Heart left ventricle (tissue), 16 donors: ENCODE results near the gene RSU1. TPM values are rescaled to one million over a fixed set of nuclear protein-coding genes. Genes with fewer than 3 reads are reported as not detected.

ENCODE experiments used
- ATAC-seq, 4 donors: fragments of 200-7000 bp; cut with Tn5 transposase; one replicate each; pipeline ENCODE4 v1.9.1; 2020 to 2022; ENCODE audit warnings: moderate library complexity in 4 of 4, mild to moderate bottlenecking in 3 of 4, moderate number of reproducible peaks in 1 of 4
- DNase-seq, 5 donors: peaks; one replicate each; pipeline ENCODE4 v3.0.0-alpha.2; 2020
- H3K27ac ChIP-seq, 12 donors: fragments of 200-600 bp; sonication (generic) in 4 of 12; one replicate each; pipeline versions ENCODE4 v1.5.0 to v1.8.0; 2016 to 2022; ENCODE audit warnings: mild to moderate bottlenecking in 2 of 12
- H3K27me3 ChIP-seq, 9 donors: fragments of 200-600 bp; sonication (generic) in 2 of 9; one replicate each; pipeline versions ENCODE4 v1.5.1 to v1.8.0; 2016 to 2022; ENCODE audit warnings: mild to moderate bottlenecking in 3 of 9
- H3K36me3 ChIP-seq, 9 donors: fragments of 200-600 bp; sonication (generic) in 2 of 9; one replicate each; pipeline versions ENCODE4 v1.5.0 to v1.8.0; 2018 to 2022; ENCODE audit warnings: mild to moderate bottlenecking in 2 of 9
- H3K4me1 ChIP-seq, 12 donors: fragments of 200-600 bp; sonication (generic) in 4 of 12; one replicate each; pipeline versions ENCODE4 v1.5.0 to v1.8.0; 2016 to 2022; ENCODE audit warnings: mild to moderate bottlenecking in 3 of 12
- H3K4me3 ChIP-seq, 12 donors: fragments of 200-600 bp; sonication (generic) in 4 of 12; one replicate each; pipeline versions ENCODE4 v1.5.0 to v1.8.0; 2017 to 2022; ENCODE audit warnings: mild to moderate bottlenecking in 9 of 12, moderate library complexity in 4 of 12
- H3K9me3 ChIP-seq, 12 donors: fragments of 200-600 bp; sonication (generic) in 4 of 12; one replicate each; pipeline versions ENCODE4 v1.5.0 to v1.8.0; 2016 to 2022; ENCODE audit warnings: mild to moderate bottlenecking in 1 of 12
- CTCF ChIP-seq, 12 donors: fragments of 200-600 bp; sonication (generic) in 4 of 12; IDR thresholded peaks; one replicate each; pipeline versions ENCODE4 v1.5.0 to v1.8.0; 2018 to 2022; ENCODE audit warnings: antibody characterized with exemption in 12 of 12, mild to moderate bottlenecking in 5 of 12
- POLR2A ChIP-seq, 2 donors: fragments of 450-650 bp; IDR thresholded peaks; one replicate each; pipeline ENCODE4 v1.6.1; 2017; ENCODE audit warnings: antibody characterized with exemption in 2 of 2, mild to moderate bottlenecking in 2 of 2, moderate library complexity in 2 of 2
- WGBS, 4 donors: extraction: QIAGEN DNeasy Blood & Tissue Kit in 2 of 4; methylation state at CpG; one replicate each; pipeline versions ENCODE4 v1.1.5 to v1.1.7; 2013 to 2018; 5-methylcytosine and 5-hydroxymethylcytosine counted together
- intact Hi-C, 10 donors: fragments of 100-400 bp; cut with DNase I; formaldehyde crosslinking; loops; one replicate each; pipeline versions ENCODE4 v1.11.1 to v1.14.2; 2022
- polyA plus RNA-seq, 2 donors: library from polyadenylated mRNA; stranded (reverse); fragments of 200-250 nt; gene quantifications; one replicate each; pipeline ENCODE4 v1.2.3, GENCODE V29; 2013
- total RNA-seq, 9 donors: library from RNA; depleted of rRNA in 2 of 9; stranded (reverse); fragments of >200 nt in 2 of 9; fragmentation: NEBNext Ultra II Directional in 3 of 9; extraction: Animal tissue kit (Norgen Biotek cat#: 25700) in 3 of 9; gene quantifications; one replicate each; pipeline versions ENCODE4 v1.1.0 to v1.2.4, GENCODE V29; 2016 to 2023
- donor health status: ischemic (EF 13 %, LVEDD 7.1; RV severe dilation, severe dysfunction).
- donor health status: healthy with polysubstance abuse.
- donor health status: DM: no; HTN: yes; CAD: no.
- donor health status: DM: no; HTN: no; CAD: no.
- donor health status: ischemic (EF 25% LVEDD 6.9; RV normal size, moderate dysfunction).
- donor health status: ischemic (EF 25% LVEDD 5.7; RV mildly dilated, moderate dysfunction).
- donor health status: healthy.
- donor health status: DM: yes; HTN: yes; CAD: no.
- donor health status: ischemic (EF 35%, LVEDD 5.7; RV mildly dilated, moderate dysfunction).
- donor health status: nonischemic (EF 11% LVEDD 7.7; RV severe dilation, severe dysfunction).
- donor health status: DM: yes; HTN: yes; CAD: no.
- donor health status: PGD.
- donor health status: ischemic (EF 29% LVEDD 5.4; RV normal size, mild dysfunction).
- donor health status: nonischemic (EF 23%, LVEDD 6.1; RV moderate dilation, normal function).

RSU1 gene
- total and polyA plus RNA-seq, 11 donors, result 29.6 to 84.1 (median 53.0) TPM

- ATAC-seq (peak in 3 of 4 donors; percentile 45 to 72 (median 72)), DNase-seq (peak in 1 of 5 donors; percentile 34)
- Histone ChIP-seq H3K4me1 (no peaks in the 10 kb centered on the region), H3K27me3 (no peaks in the 10 kb centered on the region), H3K27ac (no peak overlapping the region), H3K9me3 (peaks cover 0 to 6% (median 0%) of the 10 kb centered on the region in 12 donors), H3K36me3 (peaks cover 0 to 15% (median 4%) of the 10 kb centered on the region in 9 donors), H3K4me3 (no peak overlapping the region)
- TF ChIP-seq CTCF (IDR thresholded peaks at IDR 0.05) (no peak), POLR2A (IDR thresholded peaks at IDR 0.05) (no peak)
- intact Hi-C loops, result no loop called here
- 54 to 64% (median 56%) methylated on average over 6 of the region's 6 CpGs for WGBS, 4 donors
Measured at GRCh38 chr10:16724509-16724908, 92.7 kb downstream of the RSU1 start.

- no peaks in the 10 kb centered on the region for H3K9me3 ChIP-seq
- ATAC-seq (no peak), DNase-seq (no peak)
- 94 to 100% (median 99%) methylated on average over 2 of the region's 2 CpGs for WGBS, 4 donors
- intact Hi-C loops, result no loop called here
- H3K4me3 ChIP-seq, result no peak overlapping the region
- no peak overlapping the region for H3K27ac ChIP-seq
- no peaks in the 10 kb centered on the region for H3K27me3 ChIP-seq
- TF ChIP-seq CTCF (IDR thresholded peaks at IDR 0.05), result no peak
- no peak for TF ChIP-seq POLR2A (IDR thresholded peaks at IDR 0.05)
- peaks cover 0 to 5% (median 0%) of the 10 kb centered on the region in 9 donors for H3K36me3 ChIP-seq
- peaks cover 0 to 14% (median 0%) of the 10 kb centered on the region in 12 donors for H3K4me1 ChIP-seq
Measured at GRCh38 chr10:16720812-16721211, 96.4 kb downstream of the RSU1 start.

GRCh38 chr10:16717622-16718395 is 99.4 kb downstream of the RSU1 start:
- H3K27me3 ChIP-seq, result no peaks in the 10 kb centered on the region
- H3K27ac ChIP-seq, result no peak overlapping the region
- H3K36me3 ChIP-seq, result peaks cover 0 to 5% (median 0%) of the 10 kb centered on the region in 9 donors
- no peak overlapping the region for H3K4me3 ChIP-seq
- peaks cover 0 to 17% (median 6%) of the 10 kb centered on the region in 12 donors for H3K9me3 ChIP-seq
- ATAC-seq, result peak in 1 of 4 donors; percentile 34
- intact Hi-C loops, result no loop called here
- DNase-seq, result no peak
- WGBS, 4 donors, result 45 to 64% (median 55%) methylated on average over 4 of the region's 4 CpGs
- TF ChIP-seq CTCF (IDR thresholded peaks at IDR 0.05) (no peak), POLR2A (IDR thresholded peaks at IDR 0.05) (no peak)
- H3K4me1 ChIP-seq, result peaks cover 0 to 14% (median 0%) of the 10 kb centered on the region in 12 donors

- Histone ChIP-seq H3K9me3 (peaks cover 0 to 26% (median 12%) of the 10 kb centered on the region in 12 donors), H3K27ac (no peak overlapping the region), H3K27me3 (no peaks in the 10 kb centered on the region), H3K4me3 (no peak overlapping the region), H3K4me1 (peaks cover 0 to 14% (median 0%) of the 10 kb centered on the region in 12 donors), H3K36me3 (peaks cover 0 to 2% (median 0%) of the 10 kb centered on the region in 9 donors)
- no peak for ATAC-seq
- DNase-seq, result no peak
- TF ChIP-seq POLR2A (IDR thresholded peaks at IDR 0.05) (no peak), CTCF (IDR thresholded peaks at IDR 0.05) (no peak)
- WGBS, 4 donors, result 87 to 89% (median 89%) methylated on average over 5 of the region's 5 CpGs
- intact Hi-C loops, result no loop called here
Measured at GRCh38 chr10:16716051-16716450, 101.2 kb downstream of the RSU1 start.
